HL-60 (cell line): ENCODE data around the gene STK32B.

Experiments used
- DNase-seq, 2 experiments: peaks; one replicate each; pipeline ENCODE4 v3.0.0-alpha.2; 2010 to 2020; ENCODE audit warnings: low read depth in 1 of 2, low spot score in 1 of 2
- H3K27ac ChIP-seq: fragments of 250-450 bp; sonication (Bioruptor Pico); replicated peaks from 2 replicates; pipeline ENCODE4 v1.5.1; 2020; ENCODE audit warnings: mild to moderate bottlenecking, moderate library complexity
- H3K27me3 ChIP-seq: fragments of 250-450 bp; sonication (Bioruptor Pico); 2 replicates; pipeline ENCODE4 v1.5.1; 2021; ENCODE audit warnings: mild to moderate bottlenecking, moderate library complexity; ENCODE audit not compliant: insufficient read depth, poor library complexity, severe bottlenecking
- H3K4me3 ChIP-seq: replicated peaks from 2 replicates; pipeline ENCODE4 v1.5.1; 2011; ENCODE audit warnings: mild to moderate bottlenecking, control low read depth, low read length; ENCODE audit not compliant: insufficient read depth
- GABPA ChIP-seq: IDR thresholded peaks from 2 replicates; pipeline ENCODE4 v1.6.1; 2012; ENCODE audit warnings: low read depth
- POLR2AphosphoS5 ChIP-seq: IDR thresholded peaks from 2 replicates; pipeline ENCODE4 v1.6.1; 2012; ENCODE audit warnings: low read depth
- SPI1 ChIP-seq: IDR thresholded peaks from 2 replicates; pipeline ENCODE4 v1.6.1; 2012; ENCODE audit warnings: low read depth, mild to moderate bottlenecking, borderline replicate concordance
- TF ChIP-seq, protein P1 (sequence below): IDR thresholded peaks from 2 replicates; pipeline ENCODE4 v1.6.1; 2012; ENCODE audit warnings: low read depth; ENCODE audit not compliant: insufficient replicate concordance
- TF ChIP-seq, protein P2 (sequence below): IDR thresholded peaks from one replicate; pipeline ENCODE4 v1.5.1; 2011; ENCODE audit warnings: low read length, control low read depth, inconsistent platforms; ENCODE audit not compliant: insufficient read depth

Gene STK32B

DNA sequence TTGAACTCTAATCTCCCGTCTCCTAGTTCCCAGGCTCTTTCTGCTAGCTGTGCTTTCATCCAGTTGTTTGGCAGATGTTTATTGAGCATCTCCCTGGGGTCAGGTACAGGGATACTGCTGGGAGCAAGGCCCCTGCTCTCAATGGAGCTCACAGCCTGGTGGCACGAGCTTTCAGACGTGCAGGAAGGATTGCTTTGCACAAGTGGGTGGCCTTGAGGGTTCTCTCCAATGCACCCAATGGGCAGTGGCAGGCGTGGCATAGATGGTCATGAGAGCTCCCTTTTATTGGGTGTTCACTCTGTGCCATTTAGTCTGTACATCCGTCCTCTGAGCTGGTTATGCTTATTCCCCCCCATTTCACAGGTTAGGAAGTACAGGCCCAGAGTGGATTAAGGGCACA, 421.8 kb downstream of the STK32B start:
- no peak for TF ChIP-seq SPI1
- TF ChIP-seq, protein P1, sequence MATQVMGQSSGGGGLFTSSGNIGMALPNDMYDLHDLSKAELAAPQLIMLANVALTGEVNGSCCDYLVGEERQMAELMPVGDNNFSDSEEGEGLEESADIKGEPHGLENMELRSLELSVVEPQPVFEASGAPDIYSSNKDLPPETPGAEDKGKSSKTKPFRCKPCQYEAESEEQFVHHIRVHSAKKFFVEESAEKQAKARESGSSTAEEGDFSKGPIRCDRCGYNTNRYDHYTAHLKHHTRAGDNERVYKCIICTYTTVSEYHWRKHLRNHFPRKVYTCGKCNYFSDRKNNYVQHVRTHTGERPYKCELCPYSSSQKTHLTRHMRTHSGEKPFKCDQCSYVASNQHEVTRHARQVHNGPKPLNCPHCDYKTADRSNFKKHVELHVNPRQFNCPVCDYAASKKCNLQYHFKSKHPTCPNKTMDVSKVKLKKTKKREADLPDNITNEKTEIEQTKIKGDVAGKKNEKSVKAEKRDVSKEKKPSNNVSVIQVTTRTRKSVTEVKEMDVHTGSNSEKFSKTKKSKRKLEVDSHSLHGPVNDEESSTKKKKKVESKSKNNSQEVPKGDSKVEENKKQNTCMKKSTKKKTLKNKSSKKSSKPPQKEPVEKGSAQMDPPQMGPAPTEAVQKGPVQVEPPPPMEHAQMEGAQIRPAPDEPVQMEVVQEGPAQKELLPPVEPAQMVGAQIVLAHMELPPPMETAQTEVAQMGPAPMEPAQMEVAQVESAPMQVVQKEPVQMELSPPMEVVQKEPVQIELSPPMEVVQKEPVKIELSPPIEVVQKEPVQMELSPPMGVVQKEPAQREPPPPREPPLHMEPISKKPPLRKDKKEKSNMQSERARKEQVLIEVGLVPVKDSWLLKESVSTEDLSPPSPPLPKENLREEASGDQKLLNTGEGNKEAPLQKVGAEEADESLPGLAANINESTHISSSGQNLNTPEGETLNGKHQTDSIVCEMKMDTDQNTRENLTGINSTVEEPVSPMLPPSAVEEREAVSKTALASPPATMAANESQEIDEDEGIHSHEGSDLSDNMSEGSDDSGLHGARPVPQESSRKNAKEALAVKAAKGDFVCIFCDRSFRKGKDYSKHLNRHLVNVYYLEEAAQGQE, result no peak
- TF ChIP-seq GABPA, result no peak
- TF ChIP-seq, protein P2, sequence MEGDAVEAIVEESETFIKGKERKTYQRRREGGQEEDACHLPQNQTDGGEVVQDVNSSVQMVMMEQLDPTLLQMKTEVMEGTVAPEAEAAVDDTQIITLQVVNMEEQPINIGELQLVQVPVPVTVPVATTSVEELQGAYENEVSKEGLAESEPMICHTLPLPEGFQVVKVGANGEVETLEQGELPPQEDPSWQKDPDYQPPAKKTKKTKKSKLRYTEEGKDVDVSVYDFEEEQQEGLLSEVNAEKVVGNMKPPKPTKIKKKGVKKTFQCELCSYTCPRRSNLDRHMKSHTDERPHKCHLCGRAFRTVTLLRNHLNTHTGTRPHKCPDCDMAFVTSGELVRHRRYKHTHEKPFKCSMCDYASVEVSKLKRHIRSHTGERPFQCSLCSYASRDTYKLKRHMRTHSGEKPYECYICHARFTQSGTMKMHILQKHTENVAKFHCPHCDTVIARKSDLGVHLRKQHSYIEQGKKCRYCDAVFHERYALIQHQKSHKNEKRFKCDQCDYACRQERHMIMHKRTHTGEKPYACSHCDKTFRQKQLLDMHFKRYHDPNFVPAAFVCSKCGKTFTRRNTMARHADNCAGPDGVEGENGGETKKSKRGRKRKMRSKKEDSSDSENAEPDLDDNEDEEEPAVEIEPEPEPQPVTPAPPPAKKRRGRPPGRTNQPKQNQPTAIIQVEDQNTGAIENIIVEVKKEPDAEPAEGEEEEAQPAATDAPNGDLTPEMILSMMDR, result no peak
- no peak for TF ChIP-seq POLR2AphosphoS5
- Histone ChIP-seq H3K27ac (no peak overlapping the region), H3K4me3 (no peak overlapping the region), H3K27me3 (no peaks in the 10 kb centered on the region)
- no peak for DNase-seq

DNA sequence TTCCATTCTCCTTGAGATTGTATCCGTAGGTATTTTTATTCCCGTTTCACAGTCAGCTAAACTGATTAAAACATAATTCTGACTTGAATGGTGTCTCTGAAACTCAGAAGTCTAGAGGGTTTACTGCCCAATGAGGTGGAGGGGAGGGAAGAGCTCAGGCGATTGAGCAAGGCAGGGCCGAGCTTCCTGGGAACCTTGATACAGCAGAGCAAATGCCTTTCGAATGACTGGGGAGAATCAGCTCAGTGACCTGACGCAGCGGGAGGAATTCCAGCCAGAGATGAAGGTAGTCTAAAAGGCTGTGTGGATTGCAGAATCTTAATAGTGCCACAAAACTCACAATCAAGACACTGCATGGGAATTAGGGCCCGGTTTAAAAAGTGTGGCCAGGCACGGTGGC, 423.5 kb downstream of the STK32B start:
- DNase-seq, result no peak
- Histone ChIP-seq H3K4me3 (no peak overlapping the region), H3K27ac (no peak overlapping the region), H3K27me3 (no peaks in the 10 kb centered on the region)
- no peak for TF ChIP-seq POLR2AphosphoS5
- TF ChIP-seq, protein P1, result no peak
- TF ChIP-seq SPI1, result no peak
- TF ChIP-seq, protein P2, result no peak
- no peak for TF ChIP-seq GABPA

DNA sequence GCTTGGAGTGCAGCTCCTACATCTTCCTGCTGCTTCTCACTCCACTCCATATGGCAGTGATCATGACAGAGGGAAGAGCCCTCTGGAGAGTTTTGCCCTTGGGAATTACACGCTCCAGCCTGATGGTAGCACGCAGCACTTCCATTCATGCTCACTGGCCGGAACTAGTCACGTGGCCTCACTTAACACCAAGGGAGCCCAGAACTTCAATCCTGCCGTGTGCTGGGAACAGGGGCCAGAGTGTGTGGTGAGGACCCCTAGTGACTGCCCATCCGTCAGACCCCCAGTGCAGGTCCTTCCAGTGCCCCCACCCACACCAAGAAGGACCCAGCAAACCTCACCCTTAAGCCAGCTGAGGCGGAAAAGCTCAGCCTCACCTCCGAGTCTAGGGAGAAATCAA, 426.3 kb downstream of the STK32B start:
- no peak overlapping the region for H3K4me3 ChIP-seq
- TF ChIP-seq, protein P1, result no peak
- DNase-seq, result no peak

DNA sequence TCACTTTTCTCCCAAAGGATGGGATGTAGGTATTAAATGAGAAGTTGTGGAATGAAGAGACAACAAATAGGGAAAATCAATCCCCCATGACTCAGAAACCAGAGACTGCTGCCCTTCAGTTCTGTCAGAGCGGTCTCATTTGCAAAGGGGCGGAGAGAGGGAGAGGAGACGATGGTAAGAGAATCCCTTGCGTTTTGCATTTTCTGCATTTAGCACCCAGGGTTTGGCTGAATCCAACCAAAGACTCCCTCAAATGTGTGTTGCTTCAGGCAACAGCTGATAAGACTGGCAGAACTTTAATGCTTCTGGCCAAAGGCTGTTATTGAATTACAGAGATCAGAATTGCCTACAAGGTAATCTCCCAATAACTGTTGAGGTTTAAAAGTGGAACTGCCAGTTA, 426.9 kb downstream of the STK32B start:
- no peak overlapping the region for H3K4me3 ChIP-seq
- DNase-seq, result no peak
- no peak overlapping the region for H3K27ac ChIP-seq
- H3K27me3 ChIP-seq, result no peaks in the 10 kb centered on the region
- TF ChIP-seq GABPA (no peak), SPI1 (no peak)
- TF ChIP-seq, protein P1, result no peak

More for the DNA sequence above, 426.3 kb downstream of the STK32B start:
- no peaks in the 10 kb centered on the region for H3K27me3 ChIP-seq
- no peak overlapping the region for H3K27ac ChIP-seq
